ENCODE measurements around the gene PSME3IP1.
A peak's percentile ranks its signal among the peaks of the same experiment; 100 is the strongest.
"Not testable (repeated sequence)": the region's sequence is repeated elsewhere in the genome, so short reads cannot be mapped to it uniquely, and the experiment has no call there.

The PSME3IP1 gene

GRCh38 chr16:57123216-57123973 is 62.4 kb downstream of the PSME3IP1 start:
- DNase-seq: no peak

GRCh38 chr16:57118461-57119084 is 67.3 kb downstream of the PSME3IP1 start:
- DNase-seq: no peak

GRCh38 chr16:57115514-57116182 is 70.2 kb downstream of the PSME3IP1 start:
- DNase-seq: peak; percentile 56

- DNase-seq: no peak
These were observed 70.7 kb downstream of the PSME3IP1 start for GRCh38 chr16:57115168-57115513.

GRCh38 chr16:57113664-57114063 is 72.2 kb downstream of the PSME3IP1 start:
- DNase-seq: no peak

GRCh38 chr16:57113042-57113453 is 72.8 kb downstream of the PSME3IP1 start:
- DNase-seq: no peak

- no peak for DNase-seq
These were observed 73.3 kb downstream of the PSME3IP1 start for GRCh38 chr16:57112403-57113041.

- no peak for DNase-seq
These were observed 74.4 kb downstream of the PSME3IP1 start for GRCh38 chr16:57111420-57111819.

- no peak for DNase-seq
These were observed 74.9 kb downstream of the PSME3IP1 start for GRCh38 chr16:57110937-57111336.

- DNase-seq: not testable (repeated sequence)
These were observed 76.4 kb downstream of the PSME3IP1 start for GRCh38 chr16:57109259-57110105.

GRCh38 chr16:57108432-57108831 is 77.4 kb downstream of the PSME3IP1 start:
- DNase-seq: no peak

- DNase-seq: no peak
These were observed 78.4 kb downstream of the PSME3IP1 start for GRCh38 chr16:57107321-57107922.

GRCh38 chr16:57106767-57107166 is 79.1 kb downstream of the PSME3IP1 start:
- DNase-seq: no peak

- no peak for DNase-seq
These were observed 80.7 kb downstream of the PSME3IP1 start for GRCh38 chr16:57105184-57105583.

- no peak for DNase-seq
These were observed 81.1 kb downstream of the PSME3IP1 start for GRCh38 chr16:57104706-57105105.

GRCh38 chr16:57102888-57103851 is 82.7 kb downstream of the PSME3IP1 start:
- no peak for DNase-seq
